ENCODE results near the gene TBC1D5. TPM values are rescaled to one million over a fixed set of nuclear protein-coding genes. Genes with fewer than 3 reads are reported as not detected.

The TBC1D5 gene
- total and polyA plus RNA-seq, 2 donors (not counting 1 experiment from before 2014, with no cell fraction given): 22.6 to 111 TPM

DNA sequence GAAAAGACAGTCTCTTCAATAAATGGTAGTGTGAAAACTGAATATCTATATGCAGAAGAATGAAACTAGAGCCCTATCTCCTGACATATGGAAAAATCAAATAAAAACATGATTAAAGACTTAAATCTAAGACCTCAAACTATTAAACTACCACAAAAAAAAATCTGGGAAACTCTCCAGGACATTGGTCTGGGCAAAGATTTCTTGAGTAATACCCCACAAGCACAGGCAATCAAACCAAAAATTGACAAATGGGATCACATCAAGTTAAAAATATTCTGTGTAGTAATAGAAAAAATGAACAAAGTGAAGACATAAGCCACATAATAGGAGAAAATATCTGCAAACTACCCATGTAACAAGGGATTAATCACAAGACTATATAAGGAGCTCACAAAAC, 286.4 kb downstream of the TBC1D5 start:
- CTCF ChIA-PET: no interaction called here
- peaks cover 17% of the 10 kb centered on the region for H3K4me1 Mint-ChIP-seq
- Histone ChIP-seq H3K9me3 (ENCODE audit: control extremely low read depth in 1 of 3, control insufficient read depth in 2 of 3, insufficient read depth in 1 of 3, low read length in 2 of 3) (peaks cover 0 to 2% (median 0%) of the 10 kb centered on the region in 3 donors), H3K79me2 (ENCODE audit: control insufficient read depth, insufficient read depth, low read length) (peaks cover 3% of the 10 kb centered on the region), H3K4me3 (ENCODE audit: control extremely low read depth in 1 of 5, extremely low read depth in 1 of 5, insufficient read depth in 1 of 5, low read depth in 2 of 5, low read length in 4 of 5) (no peak overlapping the region), H2AFZ (ENCODE audit: insufficient read depth, low read depth, low read length, poor library complexity, severe bottlenecking) (no peak overlapping the region), H3K36me3 (replicated peaks in 1 of 2; ENCODE audit: control extremely low read depth in 1 of 2, control insufficient read depth in 1 of 2, extremely low read depth in 1 of 2, insufficient read depth in 2 of 2, low read length in 1 of 2) (peaks cover 3% of the 10 kb centered on the region in 2 experiments), H3K4me2 (replicated peaks; ENCODE audit: low read depth, low read length, poor library complexity, severe bottlenecking) (no peak overlapping the region), H3K27ac (ENCODE audit: low read length in 2 of 2) (no peak overlapping the region), H3K4me1 (ENCODE audit: control insufficient read depth in 2 of 2, insufficient read depth in 2 of 2, low read length in 2 of 2) (no peaks in the 10 kb centered on the region), H3K9ac (ENCODE audit: low read length) (no peak overlapping the region), H3K27me3 (replicated peaks in 1 of 4; ENCODE audit: control extremely low read depth in 1 of 4, control insufficient read depth in 3 of 4, insufficient read depth in 4 of 4, low read length in 3 of 4) (no peaks in the 10 kb centered on the region), H4K20me1 (ENCODE audit: control insufficient read depth, insufficient read depth, low read length, poor library complexity, severe bottlenecking) (no peaks in the 10 kb centered on the region)
- POLR2A ChIA-PET: no interaction called here
- ATAC-seq (ENCODE audit: low read depth): no peak
- intact Hi-C loops (cut with micrococcal nuclease): no loop called here
- H3K9me3 Mint-ChIP-seq (ENCODE audit: insufficient read depth): peaks cover 7% of the 10 kb centered on the region
- no peak for DNase-seq
- TF ChIP-seq CTCF (IDR thresholded peaks at IDR 0.05) (no peak), EZH2 (IDR thresholded peaks at IDR 0.05; ENCODE audit: borderline replicate concordance, insufficient read depth, low read depth, low read length, poor library complexity, severe bottlenecking) (no peak)
- H3K27me3 Mint-ChIP-seq: no peaks in the 10 kb centered on the region
- no peak overlapping the region for H3K27ac Mint-ChIP-seq
- H3K4me3 Mint-ChIP-seq: no peak overlapping the region

GRCh38 chr3:17444865-17445264, 297.6 kb downstream of the TBC1D5 start:
- H3K36me3 ChIP-seq (replicated peaks in 1 of 2; ENCODE audit: control extremely low read depth in 1 of 2, control insufficient read depth in 1 of 2, extremely low read depth in 1 of 2, insufficient read depth in 2 of 2, low read length in 1 of 2): peaks cover 4 to 5% of the 10 kb centered on the region in 2 experiments
- no peak overlapping the region for H2AFZ ChIP-seq (ENCODE audit: insufficient read depth, low read depth, low read length, poor library complexity, severe bottlenecking)
- no peak overlapping the region for H3K27ac ChIP-seq (ENCODE audit: low read length in 2 of 2)
- no peaks in the 10 kb centered on the region for H3K4me1 ChIP-seq (ENCODE audit: control insufficient read depth in 2 of 2, insufficient read depth in 2 of 2, low read length in 2 of 2)
- no peak overlapping the region for H3K4me3 ChIP-seq (ENCODE audit: control extremely low read depth in 1 of 5, extremely low read depth in 1 of 5, insufficient read depth in 1 of 5, low read depth in 2 of 5, low read length in 4 of 5)
- intact Hi-C loops (cut with micrococcal nuclease): no loop called here
- no peaks in the 10 kb centered on the region for H4K20me1 ChIP-seq (ENCODE audit: control insufficient read depth, insufficient read depth, low read length, poor library complexity, severe bottlenecking)
- Mint-ChIP-seq H3K4me1 (no peaks in the 10 kb centered on the region), H3K27ac (no peak overlapping the region), H3K9me3 (ENCODE audit: insufficient read depth) (peaks cover 2% of the 10 kb centered on the region), H3K4me3 (no peak overlapping the region), H3K27me3 (no peaks in the 10 kb centered on the region)
- POLR2A ChIA-PET: no interaction called here
- no peaks in the 10 kb centered on the region for H3K27me3 ChIP-seq (replicated peaks in 1 of 4; ENCODE audit: control extremely low read depth in 1 of 4, control insufficient read depth in 3 of 4, insufficient read depth in 4 of 4, low read length in 3 of 4)
- TF ChIP-seq EZH2 (IDR thresholded peaks at IDR 0.05; ENCODE audit: borderline replicate concordance, insufficient read depth, low read depth, low read length, poor library complexity, severe bottlenecking): no peak
- CTCF ChIA-PET: no interaction called here
- no peak for ATAC-seq (ENCODE audit: low read depth)
- no peak for DNase-seq
- no peak overlapping the region for H3K9ac ChIP-seq (ENCODE audit: low read length)
- no peak overlapping the region for H3K4me2 ChIP-seq (replicated peaks; ENCODE audit: low read depth, low read length, poor library complexity, severe bottlenecking)
- H3K79me2 ChIP-seq (ENCODE audit: control insufficient read depth, insufficient read depth, low read length): no peaks in the 10 kb centered on the region
- H3K9me3 ChIP-seq (ENCODE audit: control extremely low read depth in 1 of 3, control insufficient read depth in 2 of 3, insufficient read depth in 1 of 3, low read length in 2 of 3): no peaks in the 10 kb centered on the region

Data from B cell (primary cell).